Glutamatergic neuron (in vitro differentiated cells): Measurements from ENCODE around the gene DRG1. TPM values are rescaled to one million over a fixed set of nuclear protein-coding genes. Genes with fewer than 3 reads are reported as not detected.
A peak's percentile ranks its signal among the peaks of the same experiment; 100 is the strongest.

Experiments
- DNase-seq: peaks from one replicate; pipeline ENCODE4 v3.0.0; 2022
- H3K27ac Mint-ChIP-seq: one replicate; pipeline ENCODE4 v1.8.0; 2020; ENCODE audit warnings: mild to moderate bottlenecking, mixed read lengths, inconsistent platforms; ENCODE audit not compliant: unreplicated experiment
- H3K27me3 Mint-ChIP-seq: one replicate; pipeline ENCODE4 v1.8.0; 2020; ENCODE audit warnings: mild to moderate bottlenecking, moderate library complexity, mixed read lengths, inconsistent platforms; ENCODE audit not compliant: unreplicated experiment
- H3K36me3 Mint-ChIP-seq: one replicate; pipeline ENCODE4 v1.8.0; 2020; ENCODE audit warnings: mild to moderate bottlenecking, mixed read lengths, inconsistent platforms; ENCODE audit not compliant: unreplicated experiment
- H3K4me1 Mint-ChIP-seq: one replicate; pipeline ENCODE4 v1.8.0; 2020; ENCODE audit warnings: mild to moderate bottlenecking, low read depth, mixed read lengths, inconsistent platforms; ENCODE audit not compliant: unreplicated experiment
- H3K4me3 Mint-ChIP-seq: one replicate; pipeline ENCODE4 v1.8.0; 2020; ENCODE audit warnings: mild to moderate bottlenecking, mixed read lengths, inconsistent platforms; ENCODE audit not compliant: unreplicated experiment
- H3K9me3 Mint-ChIP-seq: one replicate; pipeline ENCODE4 v1.8.0; 2020; ENCODE audit warnings: mild to moderate bottlenecking, moderate library complexity, mixed read lengths, inconsistent platforms; ENCODE audit not compliant: unreplicated experiment
- long read RNA-seq: library from polyadenylated mRNA; unstranded; transcript quantifications from one replicate; pipeline ENCODE4 v2.0.0, GENCODE V29; 2020; ENCODE audit not compliant: unreplicated experiment
- total RNA-seq: library from RNA; stranded (reverse); fragmentation: NEBNext Ultra II Directional; extraction: Animal tissue kit (Norgen Biotek cat#: 25700); gene quantifications from one replicate; pipeline ENCODE4 v1.2.1, GENCODE V29; 2021; ENCODE audit not compliant: unreplicated experiment
- TF ChIP-seq, protein P1 (sequence below): fragments of 200-600 bp; sonication (generic); IDR thresholded peaks from one replicate; pipeline ENCODE4 v1.5.0; 2021; ENCODE audit not compliant: partially characterized antibody, unreplicated experiment

DRG1 gene, protein sequence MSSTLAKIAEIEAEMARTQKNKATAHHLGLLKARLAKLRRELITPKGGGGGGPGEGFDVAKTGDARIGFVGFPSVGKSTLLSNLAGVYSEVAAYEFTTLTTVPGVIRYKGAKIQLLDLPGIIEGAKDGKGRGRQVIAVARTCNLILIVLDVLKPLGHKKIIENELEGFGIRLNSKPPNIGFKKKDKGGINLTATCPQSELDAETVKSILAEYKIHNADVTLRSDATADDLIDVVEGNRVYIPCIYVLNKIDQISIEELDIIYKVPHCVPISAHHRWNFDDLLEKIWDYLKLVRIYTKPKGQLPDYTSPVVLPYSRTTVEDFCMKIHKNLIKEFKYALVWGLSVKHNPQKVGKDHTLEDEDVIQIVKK
- total RNA-seq = 64.1 TPM
- long read RNA-seq, transcript DRG1-201 (9 exons, 1,746 nt) = major isoform, 107 of 118 reads
- long read RNA-seq, partial matches to known transcripts = 0 of 118 reads
- long read RNA-seq, other reads (novel, unspliced or antisense) = 11 of 118 reads

DNA sequence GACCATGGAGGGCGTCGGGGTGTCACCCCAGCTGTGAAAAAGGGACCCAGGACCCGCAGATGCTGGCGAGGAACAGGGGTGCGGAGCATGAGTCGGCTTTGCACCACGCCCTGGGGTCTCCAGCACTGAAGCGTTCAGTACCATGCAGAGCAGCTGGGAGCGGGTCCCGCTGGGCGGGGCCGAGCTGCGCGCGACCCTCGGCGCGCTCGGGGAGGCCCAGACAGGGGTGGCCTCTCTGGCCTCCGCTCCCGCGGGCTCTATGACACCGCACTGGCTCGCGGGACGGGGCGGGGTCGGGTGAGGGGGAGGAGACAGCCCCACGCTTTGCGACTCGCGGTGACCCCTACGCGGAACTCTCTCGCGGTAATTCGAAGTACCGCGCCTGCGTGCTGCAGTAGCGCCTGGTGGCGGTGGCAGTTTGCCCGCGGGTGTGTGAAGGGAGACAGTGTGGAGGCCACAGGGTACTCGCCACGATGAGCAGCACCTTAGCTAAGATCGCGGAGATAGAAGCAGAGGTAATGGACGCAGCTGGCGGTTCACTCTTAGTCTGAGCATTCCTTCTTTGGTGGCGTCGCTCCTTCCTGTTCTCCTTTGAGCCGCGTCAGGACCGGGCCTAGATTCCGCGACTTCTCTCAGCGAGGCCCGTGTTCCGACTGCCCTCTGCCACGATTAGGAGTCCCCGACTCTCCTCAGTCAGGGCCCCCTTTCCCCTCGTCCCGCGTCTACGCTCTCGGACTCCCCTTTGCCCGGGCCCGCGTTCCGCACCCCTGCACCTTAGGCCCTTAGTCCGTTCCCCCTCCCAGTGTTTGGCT, at the start of gene DRG1:
TSS of gene DRG1 (plus strand) at position 394 of the 812 bp plus-strand sequence. CDS start at position 474, 80 bp downstream.
- TF ChIP-seq, protein P1, sequence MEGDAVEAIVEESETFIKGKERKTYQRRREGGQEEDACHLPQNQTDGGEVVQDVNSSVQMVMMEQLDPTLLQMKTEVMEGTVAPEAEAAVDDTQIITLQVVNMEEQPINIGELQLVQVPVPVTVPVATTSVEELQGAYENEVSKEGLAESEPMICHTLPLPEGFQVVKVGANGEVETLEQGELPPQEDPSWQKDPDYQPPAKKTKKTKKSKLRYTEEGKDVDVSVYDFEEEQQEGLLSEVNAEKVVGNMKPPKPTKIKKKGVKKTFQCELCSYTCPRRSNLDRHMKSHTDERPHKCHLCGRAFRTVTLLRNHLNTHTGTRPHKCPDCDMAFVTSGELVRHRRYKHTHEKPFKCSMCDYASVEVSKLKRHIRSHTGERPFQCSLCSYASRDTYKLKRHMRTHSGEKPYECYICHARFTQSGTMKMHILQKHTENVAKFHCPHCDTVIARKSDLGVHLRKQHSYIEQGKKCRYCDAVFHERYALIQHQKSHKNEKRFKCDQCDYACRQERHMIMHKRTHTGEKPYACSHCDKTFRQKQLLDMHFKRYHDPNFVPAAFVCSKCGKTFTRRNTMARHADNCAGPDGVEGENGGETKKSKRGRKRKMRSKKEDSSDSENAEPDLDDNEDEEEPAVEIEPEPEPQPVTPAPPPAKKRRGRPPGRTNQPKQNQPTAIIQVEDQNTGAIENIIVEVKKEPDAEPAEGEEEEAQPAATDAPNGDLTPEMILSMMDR = no peak

DNA sequence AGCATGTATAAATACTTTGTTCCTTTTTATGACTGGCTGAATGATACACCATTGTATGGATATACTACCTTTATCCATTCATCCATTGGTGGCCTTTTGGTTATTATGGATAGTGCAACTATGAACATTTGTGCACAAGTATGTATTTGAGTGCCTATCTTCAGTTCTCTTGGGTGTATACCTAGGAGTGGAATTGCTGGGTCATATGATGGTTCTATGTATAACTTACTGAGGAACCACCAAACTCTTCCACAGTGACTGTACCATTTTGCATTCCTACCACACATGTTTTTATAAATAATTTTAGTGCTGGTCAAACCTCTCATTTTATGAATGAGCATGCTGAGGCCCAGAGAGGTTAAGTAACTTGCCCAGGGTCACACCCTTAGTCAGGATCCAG, 49.4 kb upstream of the DRG1 start:
- H3K4me1 Mint-ChIP-seq = peaks cover 11% of the 10 kb centered on the region
- H3K27ac Mint-ChIP-seq = peak overlapping the region; percentile 87
- peak overlapping the region; percentile 22 for H3K4me3 Mint-ChIP-seq
- peaks cover 11% of the 10 kb centered on the region for H3K9me3 Mint-ChIP-seq
- H3K27me3 Mint-ChIP-seq = peaks cover 10% of the 10 kb centered on the region
- TF ChIP-seq, protein P1 = no peak
- no peak for DNase-seq
- H3K36me3 Mint-ChIP-seq = no peaks in the 10 kb centered on the region

More for the DNA sequence above, at the start of gene DRG1:
- peak within 1 kb of the TSS; percentile 94 for H3K4me3 Mint-ChIP-seq
- peaks cover 2% of the 10 kb centered on the region for H3K27me3 Mint-ChIP-seq
- H3K9me3 Mint-ChIP-seq = peaks cover 2% of the 10 kb centered on the region
- H3K4me1 Mint-ChIP-seq = peaks cover 14% of the 10 kb centered on the region
- DNase-seq = peak; percentile 100
- H3K27ac Mint-ChIP-seq = peak within 1 kb of the TSS; percentile 98
- H3K36me3 Mint-ChIP-seq = no peaks in the 10 kb centered on the region

DNA sequence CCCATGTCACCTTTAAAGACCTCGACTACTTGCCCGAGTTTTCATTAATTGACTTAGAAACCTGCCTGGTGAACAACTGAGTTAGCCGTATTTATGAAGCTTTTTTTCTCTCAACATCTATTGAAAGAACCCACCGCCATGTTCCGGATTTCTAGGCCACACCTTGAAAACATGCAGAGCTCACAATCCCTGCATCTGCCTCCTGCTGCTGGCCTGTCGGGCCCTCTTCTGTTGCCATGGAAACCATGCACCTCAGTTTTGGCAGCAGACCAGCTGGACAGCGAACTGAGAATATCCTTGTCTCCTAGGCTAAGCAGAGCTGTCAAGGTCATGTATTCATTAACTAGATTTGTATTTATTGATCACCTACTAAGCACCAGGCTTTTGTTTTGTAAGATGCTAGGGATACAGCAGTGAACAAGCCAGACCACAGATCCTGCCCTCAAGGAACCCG, 49.0 kb upstream of the DRG1 start:
- peak; percentile 63 for DNase-seq
- Mint-ChIP-seq H3K9me3 (peaks cover 10% of the 10 kb centered on the region), H3K4me3 (peak overlapping the region; percentile 44)

DNA sequence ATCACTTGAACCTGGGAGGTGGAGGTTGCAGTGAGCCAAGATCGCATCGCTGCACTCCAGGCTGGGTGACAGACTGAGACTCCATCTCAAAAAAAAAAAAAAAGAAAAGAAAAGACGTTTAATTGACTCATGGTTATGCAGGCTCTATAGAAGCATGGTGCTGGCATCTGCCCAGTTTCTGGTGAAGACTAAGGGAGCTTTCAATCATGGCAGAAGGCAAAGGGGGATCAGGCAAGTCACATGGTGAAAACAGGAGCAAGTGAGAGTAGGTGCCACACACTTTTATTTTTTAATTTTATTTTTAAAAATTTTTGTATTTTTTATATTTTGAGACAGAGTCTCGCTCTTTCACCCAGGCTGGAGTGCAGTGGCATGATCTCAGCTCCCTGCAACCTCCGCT, 44.9 kb upstream of the DRG1 start:
- peaks cover 11% of the 10 kb centered on the region for H3K4me1 Mint-ChIP-seq
- TF ChIP-seq, protein P1 = no peak
- H3K9me3 Mint-ChIP-seq = peaks cover 1% of the 10 kb centered on the region
- no peaks in the 10 kb centered on the region for H3K36me3 Mint-ChIP-seq
- peaks cover 6% of the 10 kb centered on the region for H3K27me3 Mint-ChIP-seq
- H3K27ac Mint-ChIP-seq = no peak overlapping the region
- no peak overlapping the region for H3K4me3 Mint-ChIP-seq
- no peak for DNase-seq

More for the DNA sequence above, 49.0 kb upstream of the DRG1 start:
- Mint-ChIP-seq H3K27ac (peak overlapping the region; percentile 87), H3K4me1 (peaks cover 11% of the 10 kb centered on the region), H3K27me3 (peaks cover 9% of the 10 kb centered on the region), H3K36me3 (no peaks in the 10 kb centered on the region)
- TF ChIP-seq, protein P1 = no peak
